Lower lobe of right lung (tissue), 2 donors: ENCODE data around the gene FARS2. TPM values are rescaled to one million over a fixed set of nuclear protein-coding genes. Genes with fewer than 3 reads are reported as not detected.
A peak's percentile ranks its signal among the peaks of the same experiment; 100 is the strongest.
"Not testable (repeated sequence)": the region's sequence is repeated elsewhere in the genome, so short reads cannot be mapped to it uniquely, and the experiment has no call there.

Source experiments
- ATAC-seq, 2 donors: fragments of 200-7000 bp; cut with Tn5 transposase; one replicate each; pipeline ENCODE4 v1.9.1; 2020 to 2022; ENCODE audit warnings: mild to moderate bottlenecking in 2 of 2, moderate library complexity in 2 of 2
- DNase-seq: peaks from one replicate; pipeline ENCODE4 v3.0.0-alpha.2; 2020
- H3K27ac ChIP-seq: fragments of 200-600 bp; one replicate; pipeline ENCODE4 v1.8.0; 2022
- H3K27me3 ChIP-seq: fragments of 200-600 bp; one replicate; pipeline ENCODE4 v1.8.0; 2022; ENCODE audit warnings: low read depth
- H3K36me3 ChIP-seq: fragments of 200-600 bp; one replicate; pipeline ENCODE4 v1.8.0; 2022; ENCODE audit warnings: mild to moderate bottlenecking
- H3K4me1 ChIP-seq: fragments of 200-600 bp; one replicate; pipeline ENCODE4 v1.8.0; 2022
- H3K4me3 ChIP-seq: fragments of 200-600 bp; one replicate; pipeline ENCODE4 v1.8.0; 2022; ENCODE audit warnings: mild to moderate bottlenecking
- H3K9me3 ChIP-seq: fragments of 200-600 bp; one replicate; pipeline ENCODE4 v1.8.0; 2022
- intact Hi-C: fragments of 100-400 bp; cut with DNase I; formaldehyde crosslinking; loops from one replicate; pipeline ENCODE4 v1.11.0; 2022
- total RNA-seq: library from RNA; stranded (reverse); fragmentation: NEBNext Ultra II Directional; extraction: Animal tissue kit (Norgen Biotek cat#: 25700); gene quantifications from one replicate; pipeline ENCODE4 v1.2.1, GENCODE V29; 2021
- TF ChIP-seq, protein P1 (sequence below): fragments of 200-600 bp; IDR thresholded peaks from one replicate; pipeline ENCODE4 v1.8.0; 2022; ENCODE audit warnings: antibody characterized with exemption, mild to moderate bottlenecking
- donor health status: DM: no; HTN: yes; CAD: no; lungs with severe emphysema.

The FARS2 gene
- total RNA-seq, 1 donor from 2014 or later = 17.0 TPM

GRCh38 chr6:5644523-5645185 is 383.3 kb downstream of the FARS2 start:
- ATAC-seq (peak in 1 of 2 donors; percentile 39), DNase-seq (no peak)
- TF ChIP-seq, protein P1, sequence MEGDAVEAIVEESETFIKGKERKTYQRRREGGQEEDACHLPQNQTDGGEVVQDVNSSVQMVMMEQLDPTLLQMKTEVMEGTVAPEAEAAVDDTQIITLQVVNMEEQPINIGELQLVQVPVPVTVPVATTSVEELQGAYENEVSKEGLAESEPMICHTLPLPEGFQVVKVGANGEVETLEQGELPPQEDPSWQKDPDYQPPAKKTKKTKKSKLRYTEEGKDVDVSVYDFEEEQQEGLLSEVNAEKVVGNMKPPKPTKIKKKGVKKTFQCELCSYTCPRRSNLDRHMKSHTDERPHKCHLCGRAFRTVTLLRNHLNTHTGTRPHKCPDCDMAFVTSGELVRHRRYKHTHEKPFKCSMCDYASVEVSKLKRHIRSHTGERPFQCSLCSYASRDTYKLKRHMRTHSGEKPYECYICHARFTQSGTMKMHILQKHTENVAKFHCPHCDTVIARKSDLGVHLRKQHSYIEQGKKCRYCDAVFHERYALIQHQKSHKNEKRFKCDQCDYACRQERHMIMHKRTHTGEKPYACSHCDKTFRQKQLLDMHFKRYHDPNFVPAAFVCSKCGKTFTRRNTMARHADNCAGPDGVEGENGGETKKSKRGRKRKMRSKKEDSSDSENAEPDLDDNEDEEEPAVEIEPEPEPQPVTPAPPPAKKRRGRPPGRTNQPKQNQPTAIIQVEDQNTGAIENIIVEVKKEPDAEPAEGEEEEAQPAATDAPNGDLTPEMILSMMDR = no peak
- no peak overlapping the region for H3K4me3 ChIP-seq
- H3K9me3 ChIP-seq = peaks cover 9% of the 10 kb centered on the region
- no peaks in the 10 kb centered on the region for H3K36me3 ChIP-seq
- no peak overlapping the region for H3K27ac ChIP-seq
- intact Hi-C loops = no loop called here
- no peaks in the 10 kb centered on the region for H3K4me1 ChIP-seq
- no peaks in the 10 kb centered on the region for H3K27me3 ChIP-seq

GRCh38 chr6:5645328-5646290 is 384.3 kb downstream of the FARS2 start:
- Histone ChIP-seq H3K27ac (no peak overlapping the region), H3K36me3 (no peaks in the 10 kb centered on the region), H3K4me3 (no peak overlapping the region), H3K27me3 (no peaks in the 10 kb centered on the region), H3K4me1 (no peaks in the 10 kb centered on the region), H3K9me3 (peaks cover 4% of the 10 kb centered on the region)
- DNase-seq (no peak), ATAC-seq (no peak)
- TF ChIP-seq, protein P1 = no peak
- intact Hi-C loops = no loop called here

DNA sequence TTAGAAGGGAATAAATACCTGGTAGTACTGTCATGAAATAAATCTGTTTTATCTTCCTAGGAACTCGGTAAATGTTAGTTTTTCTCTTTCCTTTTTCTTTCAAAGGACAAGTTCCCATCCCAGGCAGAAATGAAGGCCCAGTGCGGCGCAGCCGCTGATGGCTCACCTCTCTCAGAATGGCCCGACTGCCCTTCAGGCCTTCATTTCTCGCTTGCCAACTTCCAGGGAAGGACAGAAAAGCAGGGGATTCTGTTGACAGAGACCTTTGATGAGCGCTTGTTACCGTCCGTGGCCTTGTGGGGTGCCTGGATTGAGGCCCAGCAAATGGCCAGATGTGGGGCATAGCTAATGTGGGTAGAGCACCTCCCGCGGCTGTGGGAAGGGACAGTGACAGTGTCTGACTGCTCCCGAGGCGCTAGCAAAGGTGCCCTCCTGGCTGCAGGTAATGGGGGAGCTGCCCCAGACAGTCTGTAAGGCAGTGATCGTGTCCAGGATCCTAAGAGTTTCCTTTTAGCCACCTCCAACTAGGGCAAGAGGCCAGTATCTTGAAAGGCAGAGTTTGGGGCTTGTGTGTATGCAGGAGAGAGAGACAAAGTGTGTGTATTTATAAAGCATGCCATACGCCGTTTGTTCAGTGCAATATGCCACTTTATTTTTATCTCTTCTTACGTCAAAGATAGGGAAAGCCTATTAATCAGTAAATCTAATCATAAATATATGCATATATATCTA is 391.3 kb downstream of the FARS2 start:
- Histone ChIP-seq H3K4me3 (no peak overlapping the region), H3K27me3 (no peaks in the 10 kb centered on the region), H3K36me3 (no peaks in the 10 kb centered on the region), H3K9me3 (no peaks in the 10 kb centered on the region), H3K27ac (no peak overlapping the region), H3K4me1 (no peaks in the 10 kb centered on the region)
- no peak for DNase-seq
- intact Hi-C loops = no loop called here
- ATAC-seq = no peak
- TF ChIP-seq, protein P1 = no peak

GRCh38 chr6:5653801-5654200 is 392.5 kb downstream of the FARS2 start:
- H3K4me3 ChIP-seq = no peak overlapping the region
- intact Hi-C loops = no loop called here
- H3K4me1 ChIP-seq = no peaks in the 10 kb centered on the region
- no peak for DNase-seq
- H3K9me3 ChIP-seq = no peaks in the 10 kb centered on the region
- no peak for ATAC-seq
- H3K27me3 ChIP-seq = no peaks in the 10 kb centered on the region
- TF ChIP-seq, protein P1 = no peak
- no peaks in the 10 kb centered on the region for H3K36me3 ChIP-seq
- H3K27ac ChIP-seq = no peak overlapping the region

DNA sequence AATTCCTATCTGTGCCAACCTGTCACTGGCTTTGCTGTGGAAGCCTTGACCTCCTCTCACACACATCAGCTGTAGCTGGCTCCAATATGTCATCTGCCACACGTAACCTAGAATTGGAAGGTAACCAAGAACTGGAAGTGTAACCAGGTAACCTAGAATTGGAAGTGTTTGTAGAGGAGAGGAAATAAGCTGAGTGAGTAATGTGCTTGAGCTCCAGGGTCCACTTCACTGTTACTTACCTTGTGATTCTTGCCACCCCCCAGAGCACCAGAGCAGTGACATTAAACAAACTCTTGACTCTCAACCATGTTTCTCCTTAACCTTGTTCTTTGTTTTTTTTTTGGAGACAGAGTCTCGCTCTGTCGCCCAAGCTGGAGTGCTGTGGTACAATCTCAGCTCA is 394.9 kb downstream of the FARS2 start:
- no peak for DNase-seq
- Histone ChIP-seq H3K9me3 (no peaks in the 10 kb centered on the region), H3K27ac (no peak overlapping the region), H3K36me3 (no peaks in the 10 kb centered on the region), H3K4me1 (no peaks in the 10 kb centered on the region), H3K4me3 (no peak overlapping the region), H3K27me3 (no peaks in the 10 kb centered on the region)
- ATAC-seq = peak; percentile 83 to 90
- intact Hi-C loops = no loop called here
- TF ChIP-seq, protein P1 = no peak

DNA sequence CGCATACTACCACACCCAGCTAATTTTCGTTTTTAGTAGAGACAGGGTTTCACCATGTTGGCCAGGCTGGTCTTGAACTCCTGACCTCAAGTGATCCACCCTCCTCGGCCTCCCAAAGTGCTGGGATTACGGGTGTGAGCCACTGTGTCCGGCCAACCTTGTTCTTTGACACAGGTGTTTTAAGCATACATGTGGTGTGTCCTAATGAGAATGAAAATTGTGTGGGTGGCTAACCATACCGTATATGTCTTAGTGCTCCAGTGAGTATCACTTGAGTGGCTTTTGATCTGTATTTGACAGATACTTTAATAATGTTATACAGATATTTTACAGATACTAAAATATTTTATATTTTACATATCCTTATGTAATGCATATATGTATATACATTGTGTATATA is 395.4 kb downstream of the FARS2 start:
- H3K27me3 ChIP-seq, H3K36me3 ChIP-seq, H3K27ac ChIP-seq, DNase-seq, intact Hi-C loops, ATAC-seq, H3K9me3 ChIP-seq, H3K4me3 ChIP-seq, H3K4me1 ChIP-seq: not testable (repeated sequence)
